ENCODE measurements around the gene DNAH3.
"Not testable (repeated sequence)": the region's sequence is repeated elsewhere in the genome, so short reads cannot be mapped to it uniquely, and the experiment has no call there.

Gene DNAH3

GRCh38 chr16:21057875-21058274, 92.8 kb downstream of the DNAH3 start:
- in situ Hi-C loops (cut with MboI; ENCODE audit: low pct_unique_long_range_greater_than_20kb, low sequenced_read_pairs, unreplicated experiment) = no loop called here
- no peak for DNase-seq (ENCODE audit: low spot score)
- no peak for TF ChIP-seq CTCF (IDR thresholded peaks at IDR 0.05; ENCODE audit: extremely low read depth, insufficient read depth, missing control alignments)

- no peak for TF ChIP-seq CTCF (IDR thresholded peaks at IDR 0.05; ENCODE audit: extremely low read depth, insufficient read depth, missing control alignments)
- in situ Hi-C loops (cut with MboI; ENCODE audit: low pct_unique_long_range_greater_than_20kb, low sequenced_read_pairs, unreplicated experiment) = no loop called here
- no peak for DNase-seq (ENCODE audit: low spot score)
Observed at GRCh38 chr16:21056396-21056795, 94.2 kb downstream of the DNAH3 start.

- DNase-seq (ENCODE audit: low spot score); in situ Hi-C loops (cut with MboI; ENCODE audit: low pct_unique_long_range_greater_than_20kb, low sequenced_read_pairs, unreplicated experiment): not testable (repeated sequence)
Observed at GRCh38 chr16:21055738-21056137, 94.9 kb downstream of the DNAH3 start.

- in situ Hi-C loops (cut with MboI; ENCODE audit: low pct_unique_long_range_greater_than_20kb, low sequenced_read_pairs, unreplicated experiment) = no loop called here
- DNase-seq (ENCODE audit: low spot score) = no peak
- no peak for TF ChIP-seq CTCF (IDR thresholded peaks at IDR 0.05; ENCODE audit: extremely low read depth, insufficient read depth, missing control alignments)
Observed at GRCh38 chr16:21053590-21053989, 97.1 kb downstream of the DNAH3 start.

- DNase-seq (ENCODE audit: low spot score); in situ Hi-C loops (cut with MboI; ENCODE audit: low pct_unique_long_range_greater_than_20kb, low sequenced_read_pairs, unreplicated experiment): not testable (repeated sequence)
Observed at GRCh38 chr16:21048091-21048912, 102.3 kb downstream of the DNAH3 start.

- in situ Hi-C loops (cut with MboI; ENCODE audit: low pct_unique_long_range_greater_than_20kb, low sequenced_read_pairs, unreplicated experiment) = no loop called here
- no peak for TF ChIP-seq CTCF (IDR thresholded peaks at IDR 0.05; ENCODE audit: extremely low read depth, insufficient read depth, missing control alignments)
- DNase-seq (ENCODE audit: low spot score) = no peak
Observed at GRCh38 chr16:21038197-21038596, 112.4 kb downstream of the DNAH3 start.

- in situ Hi-C loops (cut with MboI; ENCODE audit: low pct_unique_long_range_greater_than_20kb, low sequenced_read_pairs, unreplicated experiment) = no loop called here
- DNase-seq (ENCODE audit: low spot score) = no peak
- TF ChIP-seq CTCF (IDR thresholded peaks at IDR 0.05; ENCODE audit: extremely low read depth, insufficient read depth, missing control alignments) = no peak
Observed at GRCh38 chr16:21037736-21038135, 112.9 kb downstream of the DNAH3 start.

GRCh38 chr16:21037168-21037567, 113.5 kb downstream of the DNAH3 start:
- no peak for DNase-seq (ENCODE audit: low spot score)
- in situ Hi-C loops (cut with MboI; ENCODE audit: low pct_unique_long_range_greater_than_20kb, low sequenced_read_pairs, unreplicated experiment) = no loop called here
- TF ChIP-seq CTCF (IDR thresholded peaks at IDR 0.05; ENCODE audit: extremely low read depth, insufficient read depth, missing control alignments) = no peak

Data from GM13977 (cell line).